Measurements from ENCODE around the gene EEF1G.
A peak's percentile ranks its signal among the peaks of the same experiment; 100 is the strongest.
"Not testable (repeated sequence)": the region's sequence is repeated elsewhere in the genome, so short reads cannot be mapped to it uniquely, and the experiment has no call there.

The EEF1G gene

DNA sequence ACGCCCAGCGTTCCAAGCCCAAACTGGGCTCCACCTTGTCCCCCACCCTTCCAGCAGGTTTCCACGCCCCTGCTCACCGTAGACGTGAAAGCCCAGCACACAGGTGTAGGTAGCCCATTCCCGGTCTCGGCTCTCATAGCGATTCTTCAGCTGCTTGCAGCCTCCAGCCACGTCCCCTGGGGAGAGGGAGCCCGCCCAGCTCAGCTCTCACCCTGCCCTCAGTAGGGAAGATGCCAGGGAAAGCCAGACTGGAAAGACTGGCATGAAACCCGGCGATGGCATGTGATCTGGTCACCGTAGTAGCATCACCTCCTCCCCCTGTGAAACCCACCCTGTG lies 29.3 kb upstream of the EEF1G start:
- DNase-seq = no peak

DNA sequence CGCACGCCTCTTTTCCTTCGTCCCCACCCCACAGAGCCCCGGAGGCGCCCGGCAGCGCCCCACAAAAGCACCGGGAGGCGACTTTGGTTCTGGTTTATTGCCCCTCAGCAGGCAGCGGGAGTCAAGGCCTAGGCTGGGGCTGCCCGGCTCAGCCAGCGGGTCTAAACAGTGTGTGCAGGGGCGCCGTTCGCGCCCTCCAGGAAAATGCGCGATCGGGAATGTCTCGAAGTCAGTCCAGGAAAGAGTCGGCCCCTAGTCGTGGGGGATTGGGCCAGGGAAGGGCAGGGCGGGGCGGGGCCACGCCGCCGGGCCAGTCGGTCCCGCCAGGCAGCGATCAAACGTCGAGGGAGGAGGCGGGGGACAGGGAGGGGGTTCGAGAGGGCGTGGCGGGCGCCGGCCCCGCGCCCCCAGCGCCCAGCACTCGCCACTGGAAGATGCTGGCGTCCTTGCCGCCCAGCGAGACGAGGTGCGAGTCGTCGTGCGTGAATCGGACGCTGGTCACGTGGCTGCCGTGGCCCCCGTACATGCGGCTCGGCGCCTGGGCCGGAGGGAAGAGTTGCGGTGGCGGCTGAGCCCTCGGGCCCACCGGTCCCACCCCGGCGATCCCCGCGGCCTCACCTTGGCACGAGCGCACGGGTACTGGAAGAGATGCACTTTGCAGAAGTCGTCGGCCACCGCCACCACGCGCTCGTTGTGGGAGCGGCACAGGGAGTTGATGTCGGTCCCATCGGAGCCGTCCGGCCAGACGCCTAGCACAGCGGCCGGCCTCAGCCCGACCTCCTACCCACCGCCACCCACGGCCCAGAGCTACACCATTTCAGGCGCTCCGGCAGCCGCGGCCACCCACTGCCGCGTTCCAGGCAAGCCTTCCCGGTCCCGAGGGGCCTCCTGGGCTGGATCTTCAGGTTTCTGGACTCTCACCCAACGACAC lies 28.7 kb upstream of the EEF1G start:
- DNase-seq = peak in 1 of 2 donors; percentile 44

DNA sequence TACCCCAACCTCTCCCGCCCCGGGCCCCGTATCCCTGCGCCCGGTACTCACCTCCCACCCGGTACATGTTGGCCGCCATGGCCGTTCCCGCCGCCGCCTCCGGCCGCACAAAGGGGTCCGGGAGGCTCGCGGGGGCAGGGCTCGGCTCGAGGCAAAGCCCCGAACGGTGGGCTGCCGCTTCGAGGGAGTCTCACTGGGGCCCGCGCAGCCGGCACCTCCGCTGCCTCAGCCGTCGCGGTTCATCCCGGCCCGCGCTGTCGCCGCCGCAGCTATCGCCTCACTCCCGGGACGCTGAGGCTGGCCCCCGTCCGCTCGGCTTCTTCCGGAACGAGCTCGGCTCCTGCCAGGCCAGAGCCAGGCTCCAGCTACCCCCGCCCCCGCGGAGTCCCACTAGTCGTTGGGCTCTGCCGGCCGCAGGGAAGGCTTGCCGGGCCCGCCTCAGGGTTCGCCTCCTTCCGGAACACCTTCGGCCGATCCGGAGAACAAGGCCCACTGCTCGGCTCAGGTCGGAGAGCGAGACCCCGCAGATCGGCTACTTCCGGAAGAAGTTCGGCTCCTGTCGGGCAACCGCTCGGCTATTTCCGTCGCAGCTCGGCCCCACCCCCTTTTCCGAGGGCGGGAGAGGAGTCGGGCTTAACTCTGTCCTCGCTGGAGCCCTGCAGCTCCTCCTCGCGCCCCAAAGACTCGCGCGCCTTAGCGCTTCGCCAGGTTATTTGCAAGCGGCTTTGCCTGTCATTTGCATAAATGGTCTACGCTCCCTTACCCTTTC lies 27.9 kb upstream of the EEF1G start, which contains the start of gene MTA2:
TSS of gene MTA2 (minus strand) at position 494 of the 769 bp plus-strand sequence. CDS start at position 79, 415 bp downstream.
- DNase-seq = peak; percentile 100

DNA sequence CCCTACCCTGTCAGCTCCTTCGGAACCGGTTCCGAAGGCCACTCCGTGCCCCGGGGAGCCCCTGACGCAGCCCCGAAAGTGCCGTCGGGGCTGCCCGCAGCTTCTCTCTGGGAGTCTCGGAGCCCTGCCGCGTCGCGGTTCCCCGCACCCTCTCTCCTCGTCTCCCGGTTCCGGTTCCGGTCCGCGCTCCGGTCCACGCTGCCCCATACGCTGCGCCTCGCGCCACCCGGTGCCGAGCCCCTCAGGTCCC lies 27.4 kb upstream of the EEF1G start:
- DNase-seq = peak; percentile 67

DNA sequence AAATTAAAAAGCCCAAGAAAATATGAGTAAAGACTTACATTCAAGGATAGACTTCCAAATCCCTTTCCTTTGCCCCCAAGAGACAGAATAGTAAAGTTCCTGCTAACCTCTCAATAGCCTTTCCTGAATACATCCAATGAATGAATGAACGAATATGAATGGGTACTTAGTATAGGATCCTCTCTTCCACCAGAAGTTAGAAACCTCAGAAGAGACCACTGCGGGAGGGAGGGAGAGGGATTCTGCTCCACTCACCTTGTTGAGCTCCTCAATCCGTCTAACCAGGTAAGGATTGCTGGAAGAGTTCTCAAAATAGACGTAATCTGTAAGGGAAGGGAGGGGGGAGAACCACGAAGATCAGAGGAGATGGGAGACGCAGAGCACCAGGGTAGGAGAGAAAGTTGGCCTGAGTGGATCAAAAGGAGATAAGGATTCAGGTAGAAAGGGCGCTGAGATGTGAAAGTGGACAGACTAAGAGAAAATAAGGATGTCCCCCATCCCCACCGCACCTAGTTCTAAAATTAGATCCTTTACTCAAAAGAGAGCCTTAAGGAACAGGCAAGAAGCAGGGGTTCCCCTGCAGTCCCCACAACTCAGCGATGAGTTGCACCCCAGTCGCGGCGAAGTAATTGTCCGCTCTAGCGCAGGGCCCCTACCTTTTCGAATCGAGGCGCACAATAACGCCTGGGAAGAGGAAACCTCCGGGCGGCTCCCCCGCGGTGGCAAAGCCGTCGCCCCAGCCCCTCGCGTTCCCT lies 26.9 kb upstream of the EEF1G start:
- DNase-seq = no peak

DNA sequence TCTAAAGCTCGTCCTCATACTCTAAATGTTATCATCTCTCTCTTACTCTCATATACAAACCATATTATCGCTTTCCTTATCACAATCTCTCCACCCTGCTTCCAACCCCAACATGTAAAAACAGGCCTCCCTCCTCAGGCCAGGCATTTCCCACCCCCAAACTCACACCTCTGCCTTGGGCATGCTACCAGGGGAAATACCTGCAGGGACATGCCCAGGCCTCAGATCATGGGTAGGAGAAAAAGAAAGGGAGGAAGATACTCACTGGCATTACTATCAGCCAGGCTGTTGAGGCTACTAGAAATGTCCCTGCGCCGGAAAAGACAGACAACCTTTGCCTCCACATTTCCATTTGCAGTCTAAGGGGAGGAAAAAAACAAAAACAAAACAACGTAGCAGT lies 26.2 kb upstream of the EEF1G start:
- peak in 1 of 2 donors; percentile 34 for DNase-seq

DNA sequence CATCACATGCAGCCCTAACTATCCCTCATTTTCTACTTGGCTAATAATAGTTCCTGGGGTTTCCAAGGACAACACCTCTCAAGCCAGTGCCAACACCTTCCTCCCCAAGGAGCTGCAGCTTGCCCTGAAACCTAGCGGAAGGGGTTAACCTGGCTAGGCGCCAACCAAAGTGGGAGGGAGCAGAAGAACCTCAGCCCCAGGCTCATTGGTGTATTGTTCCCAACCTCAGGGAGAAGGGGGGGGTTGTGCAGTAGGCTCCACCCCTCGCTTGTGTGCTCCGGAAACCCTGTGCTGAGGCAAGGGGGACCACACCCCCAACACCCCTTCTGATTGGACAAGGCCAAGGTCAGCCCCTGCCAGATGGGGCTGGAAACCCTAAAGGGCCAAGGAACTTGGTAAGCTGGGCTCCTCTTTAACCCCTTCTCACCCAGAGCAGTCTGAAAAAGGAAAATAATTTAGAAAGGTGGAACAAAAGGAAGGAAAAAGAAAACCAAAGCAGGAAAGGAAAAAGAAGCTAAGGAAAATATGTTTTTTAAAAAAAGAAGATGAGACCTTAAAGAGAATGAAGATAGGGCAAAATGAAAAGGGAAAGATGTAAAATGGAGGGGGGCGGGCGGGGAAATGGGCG lies 25.5 kb upstream of the EEF1G start:
- DNase-seq = peak; percentile 93 to 96

DNA sequence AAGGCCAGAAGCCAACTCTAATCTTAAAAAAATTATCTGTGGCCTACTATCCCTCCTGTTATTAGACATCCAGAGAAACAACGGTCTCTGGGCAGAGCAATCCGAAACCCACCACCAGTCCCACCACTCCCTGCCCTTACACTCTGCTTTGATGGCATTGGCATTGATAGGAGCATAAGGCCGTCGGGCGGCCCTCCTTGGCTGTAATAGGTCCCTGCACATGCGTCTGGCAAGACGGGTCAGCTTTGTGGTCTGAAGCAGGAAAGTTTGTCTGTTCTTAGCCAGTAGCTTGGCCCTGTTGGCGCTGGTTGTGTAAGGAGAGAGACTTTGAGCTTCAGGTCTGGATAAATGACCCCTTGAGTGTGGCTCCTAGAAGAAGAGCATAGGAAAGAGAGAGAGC lies 21.4 kb upstream of the EEF1G start:
- DNase-seq = no peak

DNA sequence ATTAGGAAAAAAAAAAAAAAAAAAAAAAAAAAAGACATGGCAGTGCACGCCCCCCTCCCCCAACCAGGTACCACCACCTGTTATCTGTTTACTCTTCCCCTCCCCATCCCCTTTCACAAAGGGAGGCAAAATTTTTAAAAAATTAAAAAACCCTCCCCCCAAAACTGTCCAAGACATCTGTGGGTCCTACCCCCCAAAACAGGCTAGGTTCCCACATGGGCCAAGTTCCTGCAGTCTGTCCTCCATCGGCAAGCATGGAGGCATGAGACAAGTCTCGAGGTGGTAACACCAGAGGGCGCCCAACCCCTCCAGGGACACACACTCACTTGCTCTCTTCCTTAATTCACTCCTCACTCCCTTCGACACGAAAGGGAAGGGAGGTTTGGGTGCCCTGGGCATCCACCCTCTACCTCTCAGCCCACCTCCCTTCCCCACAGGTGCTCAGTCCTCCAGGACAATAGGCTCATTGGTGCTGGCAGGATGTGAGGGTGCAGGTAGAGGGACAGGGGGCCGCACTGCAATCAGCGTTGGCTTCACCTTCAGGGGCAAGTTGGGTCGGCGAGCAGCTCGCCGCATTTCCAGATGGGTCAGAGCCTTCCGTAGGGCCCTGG lies 19.8 kb upstream of the EEF1G start:
- peak; percentile 82 to 83 for DNase-seq

DNA sequence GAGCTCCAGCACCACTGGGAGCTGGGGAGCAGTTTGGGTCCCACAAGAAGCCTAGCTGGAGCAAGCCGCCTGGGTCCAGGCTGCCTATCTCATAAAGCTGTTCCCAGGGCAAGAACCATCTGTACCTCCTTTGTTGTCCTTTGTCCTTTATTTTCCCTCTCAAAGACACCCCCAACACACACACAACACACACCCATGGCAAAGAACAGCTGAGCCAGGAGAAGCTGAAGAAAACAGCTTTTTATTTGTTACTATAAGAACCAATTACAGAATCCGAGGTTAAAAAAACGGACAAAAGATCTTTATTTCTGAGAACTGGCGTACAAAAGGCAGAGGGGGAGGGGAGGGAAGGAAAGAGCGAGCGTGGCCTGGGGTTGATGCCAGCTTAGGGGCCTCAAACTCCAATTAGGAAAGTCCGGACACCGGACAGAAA lies 19.3 kb upstream of the EEF1G start:
- DNase-seq = no peak

DNA sequence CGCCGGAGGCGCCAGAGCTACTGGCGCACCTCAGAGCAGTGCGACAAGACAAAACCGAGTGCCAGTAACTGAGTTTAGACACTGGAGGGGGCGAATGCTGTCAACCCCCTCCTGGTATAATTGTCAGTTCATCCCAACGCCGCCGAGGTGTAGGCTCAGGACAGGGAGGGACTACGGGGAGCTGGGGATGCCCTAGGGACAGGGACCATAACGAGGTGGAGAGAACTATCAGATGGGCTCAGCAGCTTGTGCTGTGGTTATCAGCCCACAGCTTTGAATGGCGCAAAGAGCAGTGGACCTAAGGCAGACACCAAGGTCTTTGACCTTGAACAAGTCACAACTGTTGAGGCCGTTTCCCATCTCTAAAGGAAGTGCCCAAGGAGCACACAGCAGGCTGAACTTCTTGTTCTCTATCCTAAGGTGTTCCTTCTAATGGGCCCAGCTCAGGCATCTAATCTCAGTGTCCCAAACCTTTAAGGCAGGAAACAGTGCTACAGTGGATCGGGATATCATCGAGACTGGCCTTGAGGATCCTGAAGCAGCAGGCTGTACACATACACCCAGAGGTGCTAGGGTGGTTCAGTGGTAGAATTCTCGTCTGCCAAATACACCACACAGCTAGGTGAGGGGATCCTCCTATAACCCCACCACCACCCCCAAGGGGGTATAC lies 18.6 kb upstream of the EEF1G start:
- no peak for DNase-seq

DNA sequence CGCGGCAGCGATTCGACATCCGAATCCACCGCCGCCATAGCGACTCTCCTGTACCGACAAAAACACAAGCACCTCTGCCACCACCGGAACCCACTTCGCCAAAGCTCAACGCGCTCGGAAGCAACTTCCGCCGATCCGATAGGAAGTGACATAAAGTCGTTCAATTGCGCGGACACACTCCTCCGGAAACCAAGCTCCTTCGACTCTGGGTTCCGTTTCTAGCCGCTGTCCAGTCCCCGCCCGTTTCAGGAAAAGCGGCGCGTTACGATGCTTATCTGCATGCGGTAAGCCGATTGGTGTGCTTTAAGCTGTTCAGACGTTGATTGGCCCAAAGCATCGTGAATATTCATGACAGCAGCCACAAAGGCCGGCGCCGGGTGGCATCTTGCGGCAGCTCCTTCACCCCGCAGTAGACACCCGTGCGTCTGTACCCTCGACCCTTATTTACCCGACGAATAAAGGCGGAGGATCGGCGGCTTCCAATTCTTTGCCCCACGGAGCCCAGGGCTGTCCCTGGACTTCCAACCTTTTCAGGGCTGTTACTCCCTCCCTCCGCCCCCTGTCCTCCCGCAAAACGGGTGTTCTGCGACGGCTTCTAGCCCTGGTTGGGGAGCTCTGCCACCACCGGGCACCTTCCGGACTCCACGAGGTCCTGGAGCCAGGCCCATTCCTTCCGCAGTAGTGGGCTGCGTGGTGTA lies 17.9 kb upstream of the EEF1G start, which contains the start of gene TUT1:
TSS of gene TUT1 (minus strand) at position 76 of the 698 bp plus-strand sequence. CDS start at position 38, 38 bp downstream.
- DNase-seq = peak; percentile 93 to 94

DNA sequence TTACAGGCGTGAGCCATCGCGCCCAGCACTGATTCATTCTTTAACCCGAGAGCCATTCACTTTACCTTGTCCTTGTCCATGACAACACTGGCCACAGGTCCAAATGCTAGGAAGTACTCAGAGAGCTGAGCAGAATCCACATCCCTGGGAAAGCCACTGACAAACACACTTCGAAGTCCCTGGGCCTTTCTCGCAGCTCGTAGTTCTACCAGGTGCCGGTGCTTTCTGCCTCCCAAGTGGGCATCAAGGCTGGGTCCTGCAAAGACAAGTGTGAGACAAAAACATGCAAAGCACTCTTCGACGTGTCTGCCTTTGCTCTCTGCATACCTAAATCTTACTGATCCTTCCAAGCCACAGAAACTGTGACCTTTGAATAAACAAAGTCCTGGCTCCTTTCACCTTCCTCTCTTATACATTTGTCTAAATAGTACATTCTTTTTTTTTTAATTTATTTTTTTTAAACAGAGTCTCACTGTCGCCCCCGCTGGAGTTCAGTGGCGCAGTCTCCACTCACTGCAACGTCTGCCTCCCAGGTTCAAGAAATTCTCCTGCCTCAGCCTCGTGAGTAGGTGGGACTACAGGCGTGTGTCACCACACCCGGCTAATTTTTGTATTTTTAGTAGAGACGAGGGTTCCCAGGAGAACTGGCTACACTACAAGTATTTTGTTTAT lies 15.4 kb upstream of the EEF1G start:
- DNase-seq = peak in 1 of 2 donors; percentile 38

DNA sequence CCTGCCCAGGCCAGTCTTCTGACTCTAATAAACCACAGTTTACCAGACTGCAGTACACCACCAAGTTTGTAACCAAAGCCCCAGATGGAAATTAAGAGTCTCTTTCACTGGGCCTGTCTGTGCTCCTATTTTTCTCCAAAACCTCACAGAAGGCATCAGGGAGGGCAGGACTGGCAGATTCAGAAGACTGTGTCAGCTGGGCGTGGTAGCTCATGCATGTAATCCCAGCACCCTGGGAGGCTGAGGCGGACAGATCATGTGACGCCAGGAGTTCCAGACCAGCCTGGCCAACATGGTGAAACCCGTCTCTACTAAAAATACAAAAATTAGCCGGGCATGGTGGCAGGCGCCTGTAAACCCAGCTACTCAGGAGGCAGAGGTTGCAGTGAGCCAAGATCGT lies 11.7 kb upstream of the EEF1G start:
- not testable (repeated sequence) for DNase-seq

DNA sequence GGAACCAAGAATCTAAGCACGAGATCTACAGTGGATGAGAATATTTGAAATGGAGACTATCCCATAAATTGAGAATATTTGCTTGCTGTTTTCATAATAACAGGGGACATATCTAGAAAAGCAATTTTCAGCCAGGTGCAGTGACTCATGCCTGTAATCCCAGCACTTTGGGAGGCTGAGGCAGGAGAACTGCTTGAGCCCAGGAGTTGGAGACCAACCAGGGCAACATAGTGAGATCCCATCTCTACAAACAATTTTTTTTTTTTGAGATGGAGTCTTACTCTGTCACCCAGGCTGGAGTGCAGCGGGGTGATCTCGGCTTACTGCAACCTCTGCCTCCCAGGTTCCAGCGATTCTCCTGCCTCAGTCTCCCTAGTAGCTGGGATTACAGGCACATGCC lies 8.0 kb upstream of the EEF1G start:
- DNase-seq = not testable (repeated sequence)

DNA sequence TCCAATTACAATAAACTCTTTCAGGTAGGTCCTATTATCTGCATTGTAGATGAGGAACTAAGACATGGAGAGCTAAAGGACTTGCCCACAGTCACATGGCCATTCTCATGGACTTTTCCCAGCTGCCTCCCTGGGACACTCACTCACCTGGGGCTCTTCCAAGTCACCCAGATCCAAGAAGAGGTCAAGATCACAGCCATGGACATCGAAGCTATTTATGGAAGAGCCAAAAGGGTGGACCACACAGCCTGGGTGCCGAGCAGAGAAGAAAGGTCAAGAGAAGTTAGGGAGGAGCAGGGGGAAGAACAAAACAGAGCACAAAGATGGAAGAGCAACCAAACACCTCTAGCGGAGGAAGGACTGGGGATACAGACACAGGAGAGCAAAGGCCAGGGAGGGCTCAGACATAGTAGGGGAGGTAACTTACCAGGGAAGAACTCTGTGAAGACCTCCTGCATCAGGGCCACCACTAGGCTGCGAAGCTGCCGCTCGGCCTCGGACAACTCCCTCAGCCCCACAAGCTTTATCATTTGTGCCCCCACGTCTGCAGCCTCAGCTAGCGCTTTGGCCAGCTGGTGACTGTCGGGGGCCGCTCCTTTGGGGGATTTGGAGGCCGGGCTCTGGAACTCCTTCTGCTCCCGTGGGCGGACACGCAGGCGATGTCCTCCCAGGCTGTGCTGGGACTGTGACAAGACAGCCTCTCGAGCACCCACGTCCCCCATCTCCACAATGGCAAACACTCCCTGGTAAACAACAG lies 7.4 kb upstream of the EEF1G start:
- DNase-seq = no peak

DNA sequence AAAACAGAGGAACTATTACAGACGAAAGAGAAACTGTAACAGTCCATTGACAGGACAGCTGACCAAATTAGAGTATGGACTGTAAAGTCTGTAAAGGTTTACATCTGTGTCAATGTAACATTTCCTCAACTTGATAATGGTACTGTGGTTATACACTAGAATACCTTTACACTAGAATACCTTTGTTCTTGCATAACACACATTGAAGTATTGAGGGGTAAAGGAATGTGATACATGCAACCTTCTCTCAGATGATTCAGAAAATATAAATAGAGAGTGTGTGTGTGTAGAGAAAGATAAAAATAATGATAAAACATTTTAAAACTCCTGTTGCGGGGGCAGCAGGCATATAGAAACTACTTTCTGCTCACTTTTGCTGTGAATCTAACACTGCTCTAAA lies 5.6 kb upstream of the EEF1G start:
- no peak for DNase-seq

DNA sequence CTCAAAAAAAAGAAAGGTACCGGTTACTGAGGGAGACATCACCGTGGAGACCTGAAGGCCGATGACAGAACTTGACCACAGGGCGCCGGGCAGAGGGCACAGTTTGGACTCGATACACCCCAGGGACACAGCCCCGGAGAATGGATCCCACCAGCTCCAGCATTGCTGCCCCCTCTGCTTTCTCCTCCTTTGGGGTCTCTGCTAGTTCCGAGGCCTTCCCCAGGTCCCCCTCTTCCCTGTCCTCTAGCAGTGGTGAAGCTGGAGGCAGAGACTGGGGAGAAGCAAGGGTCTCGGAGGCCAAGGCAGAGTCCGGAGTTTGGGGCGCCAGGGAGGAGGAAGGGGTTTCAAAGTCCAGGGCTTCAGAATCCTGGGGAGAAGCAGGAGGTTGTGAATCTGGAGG lies 4.8 kb upstream of the EEF1G start:
- no peak for DNase-seq

DNA sequence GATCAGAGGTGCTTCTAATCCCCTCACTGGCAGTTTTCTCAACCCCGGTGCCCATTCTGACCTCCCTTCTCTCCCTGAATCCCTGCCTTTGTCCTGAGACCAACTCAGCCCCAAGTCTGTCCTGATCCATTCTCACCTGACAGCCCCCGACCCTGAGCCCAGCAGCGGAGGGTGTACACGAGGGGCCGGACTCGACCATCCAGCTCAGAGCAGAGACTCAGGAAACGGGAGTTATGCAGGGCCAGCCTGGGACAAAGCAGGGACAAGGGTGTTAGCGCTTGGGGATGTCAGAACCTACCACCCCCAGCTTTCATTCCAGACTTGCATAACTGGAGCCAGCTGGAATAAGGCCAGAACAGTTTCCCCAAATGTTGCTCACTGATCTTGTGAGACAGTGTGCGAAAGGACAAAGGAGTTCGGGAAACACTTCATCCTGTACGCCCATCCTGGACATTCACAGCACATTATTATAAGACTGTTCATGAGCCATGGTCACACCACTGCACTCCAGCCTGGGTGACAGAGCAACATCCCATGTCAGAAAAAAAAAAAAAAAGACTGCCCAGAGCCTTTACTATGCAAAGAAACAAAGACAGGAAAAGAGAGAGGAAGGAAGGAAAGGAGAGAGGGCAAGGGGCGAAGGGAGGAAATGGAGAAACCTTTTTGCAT lies 3.5 kb upstream of the EEF1G start:
- no peak for DNase-seq
